ENCODE measurements around the gene MRTFA.
"Not testable (repeated sequence)": the region's sequence is repeated elsewhere in the genome, so short reads cannot be mapped to it uniquely, and the experiment has no call there.

MRTFA gene

GRCh38 chr22:40403651-40404050, 232.9 kb downstream of the MRTFA start:
- in situ Hi-C loops (cut with MboI; ENCODE audit: low sequenced_read_pairs), result no loop called here

- in situ Hi-C loops (cut with MboI; ENCODE audit: low sequenced_read_pairs), result no loop called here
Observed at GRCh38 chr22:40403141-40403540, 233.4 kb downstream of the MRTFA start.

- in situ Hi-C loops (cut with MboI; ENCODE audit: low sequenced_read_pairs), result no loop called here
Observed at GRCh38 chr22:40401981-40402406, 234.5 kb downstream of the MRTFA start.

GRCh38 chr22:40401532-40401931, 235.0 kb downstream of the MRTFA start:
- in situ Hi-C loops (cut with MboI; ENCODE audit: low sequenced_read_pairs), result no loop called here

- in situ Hi-C loops (cut with MboI; ENCODE audit: low sequenced_read_pairs), result no loop called here
Observed at GRCh38 chr22:40400159-40400558, 236.4 kb downstream of the MRTFA start.

- in situ Hi-C loops (cut with MboI; ENCODE audit: low sequenced_read_pairs), result no loop called here
Observed at GRCh38 chr22:40399621-40400020, 236.9 kb downstream of the MRTFA start.

- in situ Hi-C loops (cut with MboI; ENCODE audit: low sequenced_read_pairs), result no loop called here
Observed at GRCh38 chr22:40397396-40397795, 239.1 kb downstream of the MRTFA start.

- in situ Hi-C loops (cut with MboI; ENCODE audit: low sequenced_read_pairs), result no loop called here
Observed at GRCh38 chr22:40396882-40397281, 239.6 kb downstream of the MRTFA start.

GRCh38 chr22:40395607-40396006, 240.9 kb downstream of the MRTFA start:
- in situ Hi-C loops (cut with MboI; ENCODE audit: low sequenced_read_pairs), result no loop called here

GRCh38 chr22:40394607-40395006, 241.9 kb downstream of the MRTFA start:
- in situ Hi-C loops (cut with MboI; ENCODE audit: low sequenced_read_pairs), result no loop called here

GRCh38 chr22:40392618-40393017, 243.9 kb downstream of the MRTFA start:
- in situ Hi-C loops (cut with MboI; ENCODE audit: low sequenced_read_pairs), result no loop called here

GRCh38 chr22:40391417-40391816, 245.1 kb downstream of the MRTFA start:
- in situ Hi-C loops (cut with MboI; ENCODE audit: low sequenced_read_pairs), result no loop called here

- in situ Hi-C loops (cut with MboI; ENCODE audit: low sequenced_read_pairs), result no loop called here
Observed at GRCh38 chr22:40388231-40388630, 248.3 kb downstream of the MRTFA start.

- in situ Hi-C loops (cut with MboI; ENCODE audit: low sequenced_read_pairs), result no loop called here
Observed at GRCh38 chr22:40387746-40388145, 248.8 kb downstream of the MRTFA start.

GRCh38 chr22:40385036-40385782, 251.3 kb downstream of the MRTFA start:
- in situ Hi-C loops (cut with MboI; ENCODE audit: low sequenced_read_pairs), result no loop called here

GRCh38 chr22:40383905-40384304, 252.6 kb downstream of the MRTFA start:
- in situ Hi-C loops (cut with MboI; ENCODE audit: low sequenced_read_pairs), result no loop called here

- in situ Hi-C loops (cut with MboI; ENCODE audit: low sequenced_read_pairs), result no loop called here
Observed at GRCh38 chr22:40381461-40381860, 255.1 kb downstream of the MRTFA start.

GRCh38 chr22:40378448-40378847, 258.1 kb downstream of the MRTFA start:
- in situ Hi-C loops (cut with MboI; ENCODE audit: low sequenced_read_pairs), result not testable (repeated sequence)

- in situ Hi-C loops (cut with MboI; ENCODE audit: low sequenced_read_pairs), result no loop called here
Observed at GRCh38 chr22:40377931-40378330, 258.6 kb downstream of the MRTFA start.

- in situ Hi-C loops (cut with MboI; ENCODE audit: low sequenced_read_pairs), result no loop called here
Observed at GRCh38 chr22:40376149-40376548, 260.4 kb downstream of the MRTFA start.

- in situ Hi-C loops (cut with MboI; ENCODE audit: low sequenced_read_pairs), result no loop called here
Observed at GRCh38 chr22:40374567-40374966, 262.0 kb downstream of the MRTFA start.

- in situ Hi-C loops (cut with MboI; ENCODE audit: low sequenced_read_pairs), result no loop called here
Observed at GRCh38 chr22:40368836-40369235, 267.7 kb downstream of the MRTFA start.

- in situ Hi-C loops (cut with MboI; ENCODE audit: low sequenced_read_pairs), result no loop called here
Observed at GRCh38 chr22:40368016-40368415, 268.5 kb downstream of the MRTFA start.
